ENCODE data around the gene CNPY2.

The CNPY2 gene

DNA sequence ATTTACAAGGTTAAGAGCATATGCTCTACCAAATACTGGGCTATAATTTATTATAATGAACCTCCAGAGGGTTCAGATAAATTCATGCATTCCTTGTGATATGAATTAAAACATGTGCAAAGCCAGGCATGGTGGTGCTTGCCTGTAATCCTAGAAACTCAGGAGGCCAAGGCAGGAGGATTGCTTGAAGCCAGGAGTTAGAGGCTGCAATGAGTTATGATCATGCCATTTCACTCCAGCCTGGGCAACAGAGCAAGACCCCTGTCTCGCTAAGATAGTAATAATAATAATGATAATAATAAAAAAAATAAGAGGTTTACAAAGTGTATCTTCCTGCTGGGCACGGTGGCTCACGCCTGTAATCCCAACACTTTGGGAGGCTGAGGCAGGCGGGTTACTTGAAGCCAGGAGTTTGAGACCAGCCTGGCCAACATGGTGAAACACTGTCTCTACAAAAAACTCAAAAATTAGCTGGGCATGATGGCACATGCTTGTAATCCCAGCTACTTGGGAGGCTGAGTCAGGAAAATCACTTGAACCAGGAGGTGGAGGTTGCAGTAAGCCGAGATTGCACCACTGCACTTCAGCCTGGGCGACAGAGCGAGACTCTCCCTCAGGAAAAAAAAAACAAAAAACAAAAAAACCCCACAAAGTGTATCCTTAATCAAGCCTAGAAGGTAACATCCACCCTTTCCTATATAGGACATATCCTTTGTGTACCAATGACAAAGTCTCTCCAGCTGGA lies 8.4 kb downstream of the CNPY2 start:
- Histone ChIP-seq H3K27ac (ENCODE audit: low read depth, low read length) (no peak overlapping the region), H3K36me3 (ENCODE audit: low read length) (peaks cover 8% of the 10 kb centered on the region; the same call in 1 of the 2 replicates), H3K9me2 (replicated peaks; ENCODE audit: insufficient read depth, low read length) (no peaks in the 10 kb centered on the region), H3K9ac (ENCODE audit: low read length) (no peak overlapping the region), H3K4me3 (ENCODE audit: insufficient read depth, low read length, poor library complexity, severe bottlenecking) (no peak overlapping the region), H3K79me2 (ENCODE audit: insufficient read depth, low read length) (no peaks in the 10 kb centered on the region), H3K4me2 (ENCODE audit: low read depth, low read length, poor library complexity, severe bottlenecking) (no peak overlapping the region), H4K20me1 (ENCODE audit: low read depth, low read length) (no peaks in the 10 kb centered on the region), H3F3A (ENCODE audit: insufficient read depth) (peaks cover 19% of the 10 kb centered on the region), H3K9me3 (ENCODE audit: insufficient read depth, low read length) (no peaks in the 10 kb centered on the region), H2AFZ (ENCODE audit: low read depth, low read length, severe bottlenecking) (no peak overlapping the region), H3K27me3 (ENCODE audit: low read length) (no peaks in the 10 kb centered on the region)
- TF ChIP-seq EZH2phosphoT487 (conservative IDR thresholded peaks at IDR 0.05; ENCODE audit: low read length), result no peak
- TF ChIP-seq, protein P1, sequence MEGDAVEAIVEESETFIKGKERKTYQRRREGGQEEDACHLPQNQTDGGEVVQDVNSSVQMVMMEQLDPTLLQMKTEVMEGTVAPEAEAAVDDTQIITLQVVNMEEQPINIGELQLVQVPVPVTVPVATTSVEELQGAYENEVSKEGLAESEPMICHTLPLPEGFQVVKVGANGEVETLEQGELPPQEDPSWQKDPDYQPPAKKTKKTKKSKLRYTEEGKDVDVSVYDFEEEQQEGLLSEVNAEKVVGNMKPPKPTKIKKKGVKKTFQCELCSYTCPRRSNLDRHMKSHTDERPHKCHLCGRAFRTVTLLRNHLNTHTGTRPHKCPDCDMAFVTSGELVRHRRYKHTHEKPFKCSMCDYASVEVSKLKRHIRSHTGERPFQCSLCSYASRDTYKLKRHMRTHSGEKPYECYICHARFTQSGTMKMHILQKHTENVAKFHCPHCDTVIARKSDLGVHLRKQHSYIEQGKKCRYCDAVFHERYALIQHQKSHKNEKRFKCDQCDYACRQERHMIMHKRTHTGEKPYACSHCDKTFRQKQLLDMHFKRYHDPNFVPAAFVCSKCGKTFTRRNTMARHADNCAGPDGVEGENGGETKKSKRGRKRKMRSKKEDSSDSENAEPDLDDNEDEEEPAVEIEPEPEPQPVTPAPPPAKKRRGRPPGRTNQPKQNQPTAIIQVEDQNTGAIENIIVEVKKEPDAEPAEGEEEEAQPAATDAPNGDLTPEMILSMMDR (IDR thresholded peaks at IDR 0.05; ENCODE audit: insufficient read depth, low read length, poor library complexity, severe bottlenecking), result no peak

DNA sequence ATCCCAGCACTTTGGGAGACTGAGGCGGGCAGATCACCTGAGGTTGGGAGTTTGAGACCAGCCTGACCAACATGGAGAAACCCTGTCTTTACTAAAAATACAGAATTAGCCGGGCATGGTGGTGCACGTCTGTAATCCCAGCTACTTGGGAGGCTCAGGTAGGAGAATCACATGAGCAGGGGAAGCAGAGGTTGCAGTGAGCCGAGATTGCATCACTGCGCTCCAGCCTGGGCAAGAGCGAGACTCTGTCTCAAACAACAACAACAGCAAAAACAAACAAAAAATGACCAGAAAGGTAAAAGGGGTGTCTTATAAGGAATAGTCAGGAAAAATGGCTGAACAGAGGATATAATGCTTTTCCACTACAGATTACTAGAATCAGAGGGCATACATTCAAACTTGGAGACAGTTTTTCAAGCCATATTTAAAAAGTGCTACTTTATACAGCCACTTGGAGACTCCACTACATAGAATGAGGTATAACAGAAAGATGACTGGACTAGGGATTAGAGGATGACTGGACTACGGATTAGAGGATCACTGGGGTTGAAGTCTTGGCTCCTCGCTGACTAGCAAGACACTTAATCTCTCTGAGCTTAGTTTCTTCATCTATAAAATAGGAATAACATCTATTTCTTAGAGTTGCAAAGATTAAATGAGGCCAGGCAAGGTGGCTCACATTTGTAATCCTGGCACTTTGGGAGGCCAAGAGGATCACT lies 10.8 kb downstream of the CNPY2 start:
- H4K20me1 ChIP-seq (ENCODE audit: low read depth, low read length), result no peaks in the 10 kb centered on the region
- TF ChIP-seq EZH2phosphoT487 (conservative IDR thresholded peaks at IDR 0.05; ENCODE audit: low read length), result no peak
- TF ChIP-seq, protein P1 (IDR thresholded peaks at IDR 0.05; ENCODE audit: insufficient read depth, low read length, poor library complexity, severe bottlenecking), result no peak
- H3K79me2 ChIP-seq (ENCODE audit: insufficient read depth, low read length), result 0 out of 2 replicates have a peak, but pooled peaks cover 4% of the 10 kb centered on the region
- H3K9me2 ChIP-seq (replicated peaks; ENCODE audit: insufficient read depth, low read length), result no peaks in the 10 kb centered on the region
- peaks cover 19% of the 10 kb centered on the region for H3F3A ChIP-seq (ENCODE audit: insufficient read depth)
- no peak overlapping the region for H3K4me2 ChIP-seq (ENCODE audit: low read depth, low read length, poor library complexity, severe bottlenecking)
- no peak overlapping the region for H3K9ac ChIP-seq (ENCODE audit: low read length)
- H3K9me3 ChIP-seq (ENCODE audit: insufficient read depth, low read length), result no peaks in the 10 kb centered on the region
- H3K36me3 ChIP-seq (ENCODE audit: low read length), result peaks cover 8% of the 10 kb centered on the region; the same call in 1 of the 2 replicates
- no peak overlapping the region for H2AFZ ChIP-seq (ENCODE audit: low read depth, low read length, severe bottlenecking)
- no peak overlapping the region for H3K4me3 ChIP-seq (ENCODE audit: insufficient read depth, low read length, poor library complexity, severe bottlenecking)
- H3K27me3 ChIP-seq (ENCODE audit: low read length), result no peaks in the 10 kb centered on the region
- no peak overlapping the region for H3K27ac ChIP-seq (ENCODE audit: low read depth, low read length)

DNA sequence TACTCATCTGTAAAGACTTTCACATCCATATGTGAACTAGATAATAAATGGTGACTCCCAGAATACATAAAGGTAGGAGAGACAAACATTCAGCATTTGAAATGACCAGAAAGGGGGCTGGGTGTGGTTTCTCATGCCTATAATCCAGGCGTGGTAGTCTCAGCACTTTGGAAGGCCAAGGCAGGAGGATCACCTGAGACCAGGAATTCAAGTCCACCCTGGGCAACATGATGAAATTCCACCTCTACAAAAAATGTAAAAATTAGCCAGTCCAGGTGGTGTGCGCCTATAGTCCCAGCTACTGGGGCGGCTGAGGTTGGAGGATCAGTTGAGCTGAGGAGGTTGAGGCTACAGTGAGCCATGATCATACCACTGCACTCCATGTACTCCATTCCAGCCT lies 11.5 kb downstream of the CNPY2 start:
- Histone ChIP-seq H3K4me3 (ENCODE audit: insufficient read depth, low read length, poor library complexity, severe bottlenecking) (no peak overlapping the region), H3K9me3 (ENCODE audit: insufficient read depth, low read length) (no peaks in the 10 kb centered on the region), H3K27me3 (ENCODE audit: low read length) (no peaks in the 10 kb centered on the region), H3K9ac (ENCODE audit: low read length) (no peak overlapping the region), H3K27ac (ENCODE audit: low read depth, low read length) (no peak overlapping the region), H3K36me3 (ENCODE audit: low read length) (peaks cover 8% of the 10 kb centered on the region; the same call in 1 of the 2 replicates), H3F3A (ENCODE audit: insufficient read depth) (peaks cover 20% of the 10 kb centered on the region), H3K79me2 (ENCODE audit: insufficient read depth, low read length) (peaks cover 10% of the 10 kb centered on the region), H3K4me2 (ENCODE audit: low read depth, low read length, poor library complexity, severe bottlenecking) (no peak overlapping the region), H4K20me1 (ENCODE audit: low read depth, low read length) (no peaks in the 10 kb centered on the region), H2AFZ (ENCODE audit: low read depth, low read length, severe bottlenecking) (no peak overlapping the region), H3K9me2 (replicated peaks; ENCODE audit: insufficient read depth, low read length) (no peaks in the 10 kb centered on the region)
- TF ChIP-seq, protein P1 (IDR thresholded peaks at IDR 0.05; ENCODE audit: insufficient read depth, low read length, poor library complexity, severe bottlenecking), result no peak
- no peak for TF ChIP-seq EZH2phosphoT487 (conservative IDR thresholded peaks at IDR 0.05; ENCODE audit: low read length)
